ENCODE measurements around the gene DNAJC11.

DNAJC11 gene

DNA sequence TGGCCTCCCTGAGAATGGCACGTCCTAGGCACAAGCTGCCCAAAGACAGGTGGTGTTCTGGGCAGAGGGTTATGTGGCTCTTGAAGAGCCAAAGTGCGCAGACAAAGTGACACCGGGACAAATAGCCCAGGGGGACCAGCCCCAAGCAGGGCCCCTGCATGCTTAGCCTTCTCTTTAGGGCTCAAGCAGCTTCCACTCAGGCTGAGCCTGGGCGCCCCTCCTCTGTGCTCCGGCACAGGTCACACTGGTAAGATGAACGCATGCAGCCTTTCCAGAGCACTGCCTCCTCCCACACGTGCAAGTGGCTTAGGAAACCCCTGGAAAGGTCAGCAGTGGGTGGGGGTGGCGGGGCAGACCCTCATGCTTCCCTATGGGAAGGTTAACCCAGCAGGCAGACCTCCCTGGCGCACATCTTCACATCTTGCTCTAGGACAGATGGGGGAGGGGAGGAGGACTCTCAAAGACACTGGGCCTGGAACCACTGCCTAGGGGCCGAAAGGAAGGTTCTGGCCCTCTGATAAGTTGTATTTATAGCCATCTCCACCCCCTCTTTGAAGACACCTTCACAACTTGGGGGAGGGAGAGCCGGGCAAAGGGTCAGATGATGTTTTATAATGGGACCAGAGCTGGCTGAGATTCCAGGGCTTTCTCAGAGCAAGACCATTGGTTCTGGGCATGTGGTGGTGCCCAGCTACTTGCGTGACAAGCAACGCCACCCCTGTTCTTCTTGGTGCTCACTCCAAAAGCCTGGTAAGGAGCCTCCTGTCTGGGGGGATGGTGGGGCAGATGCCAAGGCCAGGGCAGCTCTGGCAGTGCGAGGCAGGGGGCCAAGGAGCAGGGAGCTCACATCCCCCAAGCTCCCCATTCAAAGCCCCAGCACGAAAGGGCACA, 104.5 kb downstream of the DNAJC11 start:
- DNase-seq, result no peak

DNA sequence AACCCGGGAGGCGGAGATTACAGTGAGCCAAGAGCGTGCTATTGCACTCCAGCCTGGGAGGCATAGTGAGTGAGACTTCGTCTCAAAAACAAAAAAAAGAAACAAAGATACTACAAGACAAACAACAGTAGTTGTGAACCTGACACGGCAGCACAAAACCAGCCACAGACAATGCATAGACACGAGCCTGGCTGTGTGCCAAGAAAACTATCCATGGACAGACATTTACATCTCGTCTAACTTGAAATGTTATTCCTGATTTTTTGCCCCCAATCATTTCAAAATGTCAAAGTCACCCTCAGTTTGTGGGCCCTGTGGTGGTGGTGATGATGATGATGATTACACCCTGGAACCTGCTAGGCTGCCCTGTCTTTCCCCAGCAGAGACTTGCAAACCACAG, 105.3 kb downstream of the DNAJC11 start:
- no peak for DNase-seq

DNA sequence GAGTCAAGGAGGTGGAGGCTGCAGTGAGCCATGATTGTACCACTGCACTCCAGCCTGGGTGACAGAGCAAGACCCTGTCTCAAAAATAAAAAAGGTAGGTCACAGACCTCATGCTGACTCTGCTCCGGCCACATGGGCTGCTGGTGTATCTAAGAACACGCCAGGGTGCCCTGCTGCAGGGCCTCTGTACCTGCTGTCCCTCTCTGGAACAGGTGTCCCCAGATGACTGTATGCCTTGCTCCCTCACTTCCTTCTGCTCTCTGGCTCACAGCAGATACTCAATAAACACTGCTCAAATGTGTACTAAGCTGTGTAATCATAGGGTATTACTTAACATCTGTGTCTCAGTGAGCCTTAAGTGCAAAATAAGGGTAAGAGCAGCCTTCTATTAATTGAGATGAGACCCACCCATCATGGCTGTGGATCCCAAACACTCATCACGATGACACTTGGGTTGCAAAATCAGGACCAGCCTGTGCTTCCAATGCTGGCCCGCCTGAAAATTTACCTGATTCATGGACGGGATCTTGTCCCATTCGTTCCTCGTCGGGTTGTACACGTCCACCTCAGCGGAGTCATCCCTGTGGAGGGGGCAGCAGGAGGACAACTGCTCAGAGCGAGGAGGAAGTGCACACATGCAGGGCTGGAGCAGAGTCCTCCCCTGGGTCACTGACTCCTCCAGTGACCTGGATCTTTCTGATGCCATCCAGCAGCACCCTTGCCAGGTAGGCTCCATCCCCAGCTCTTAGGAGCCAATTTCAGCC, 106.5 kb downstream of the DNAJC11 start:
- no peak for DNase-seq

DNA sequence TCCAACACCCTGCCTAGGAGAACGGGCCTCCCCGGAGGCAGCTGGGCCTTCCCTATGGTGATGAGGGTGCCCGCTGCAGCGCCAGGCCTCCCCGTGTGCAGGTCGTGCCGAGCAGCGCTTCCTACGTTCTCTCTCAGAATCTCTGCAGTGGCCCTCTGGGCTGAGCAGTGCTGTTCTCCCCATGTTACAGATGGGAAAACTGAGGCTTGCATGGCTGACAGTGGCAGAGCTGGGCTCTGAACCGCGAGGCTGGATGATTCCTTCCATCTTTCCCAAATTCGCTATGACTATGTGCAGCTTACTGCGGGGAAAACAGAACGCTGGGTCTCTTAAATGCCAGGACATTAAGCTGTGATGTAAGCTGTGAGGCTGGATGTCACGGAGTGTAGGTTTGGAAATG, 107.8 kb downstream of the DNAJC11 start:
- DNase-seq, result no peak

DNA sequence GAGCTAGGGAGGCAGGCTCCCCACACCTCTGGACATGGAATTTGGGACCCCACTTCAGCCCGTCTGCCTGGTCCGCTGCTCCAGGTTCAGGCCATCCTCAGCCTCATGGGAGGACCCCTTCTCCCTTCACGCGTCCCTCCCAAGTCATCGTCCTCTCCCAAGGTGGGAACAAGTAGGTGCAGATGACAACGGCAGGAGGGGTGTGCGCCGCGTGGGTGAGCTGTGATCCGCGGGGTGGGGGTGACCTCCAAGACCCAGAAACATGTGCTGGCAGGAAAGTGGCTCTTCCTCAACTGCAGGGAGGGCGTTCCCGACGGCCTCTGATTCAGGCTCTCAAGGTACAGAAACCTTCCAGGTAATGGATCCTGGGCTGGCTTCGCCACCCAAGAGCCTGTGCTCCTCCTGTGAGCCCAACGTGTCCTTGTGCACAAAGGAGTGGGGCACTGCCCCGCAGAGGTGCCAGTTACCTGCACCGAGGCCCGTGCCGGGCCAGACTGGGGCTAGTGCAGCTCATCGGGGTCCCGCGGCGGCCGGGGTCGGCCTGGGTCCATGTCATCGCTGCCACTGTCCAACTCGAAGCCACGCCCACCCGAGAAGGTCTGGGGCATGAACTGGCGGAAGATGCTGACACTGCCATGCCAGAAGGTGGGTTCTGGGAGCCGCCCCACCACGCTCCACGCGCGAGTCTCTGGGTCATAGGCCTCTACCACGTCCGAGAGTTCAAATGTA, 108.6 kb downstream of the DNAJC11 start:
- no peak for DNase-seq

DNA sequence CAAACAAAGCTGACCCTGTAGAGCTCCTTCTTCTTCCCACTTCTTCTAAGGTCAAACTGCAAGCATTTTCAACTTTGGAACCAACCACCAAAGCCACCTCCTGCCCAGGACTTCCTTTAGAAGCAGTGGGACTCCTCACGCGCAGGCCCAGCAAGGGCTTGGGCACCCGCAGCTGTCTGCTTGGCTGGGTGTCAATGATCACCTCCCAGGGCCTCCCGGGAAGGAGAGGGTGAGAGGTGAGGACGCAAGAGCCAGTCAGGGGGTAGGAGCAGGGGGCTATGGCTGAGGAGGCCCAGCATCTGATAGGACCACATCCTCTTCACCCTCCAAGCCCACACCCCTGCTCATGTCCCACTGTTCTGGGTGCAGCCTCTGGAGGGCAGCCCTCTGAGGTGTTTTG, 109.2 kb downstream of the DNAJC11 start:
- DNase-seq, result no peak

DNA sequence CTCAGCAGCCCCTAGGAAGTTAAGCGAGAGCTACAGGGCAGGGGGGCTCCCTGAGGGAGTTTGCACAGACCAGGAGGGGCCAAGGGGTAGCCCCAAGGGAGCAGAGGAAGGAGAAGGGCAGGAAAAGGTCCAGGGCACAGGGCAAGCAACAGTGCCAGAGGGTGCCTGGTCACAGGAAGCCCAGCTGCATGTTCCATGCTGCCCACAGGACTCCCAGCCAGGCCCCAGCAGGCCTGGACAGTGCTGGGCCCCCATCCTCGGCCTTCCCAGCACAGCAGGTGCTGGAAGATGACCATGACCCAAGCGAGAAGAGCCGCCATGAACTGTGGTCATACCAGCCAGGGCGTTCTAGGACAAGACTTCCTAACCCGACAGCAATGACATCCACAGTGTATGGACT, 110.0 kb downstream of the DNAJC11 start:
- no peak for DNase-seq

DNA sequence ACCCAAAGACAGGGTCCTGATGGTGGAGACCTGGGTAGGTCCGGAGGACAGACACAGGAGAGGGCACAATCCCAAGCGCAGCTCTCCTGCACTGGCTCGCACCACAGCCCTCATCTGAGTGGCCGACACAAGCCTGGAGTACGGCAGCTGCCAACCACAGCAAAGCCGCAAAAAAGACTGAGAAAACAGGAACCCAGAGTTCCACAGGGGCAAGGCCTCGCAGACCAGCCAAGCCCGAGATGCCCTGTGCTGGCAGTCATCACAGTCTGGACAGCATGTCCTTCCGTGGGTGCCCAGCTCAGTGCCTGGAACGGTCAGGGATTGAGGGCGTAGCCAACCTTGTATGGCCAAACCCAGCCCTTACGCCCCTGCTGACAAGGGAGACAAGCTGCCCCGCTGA, 110.4 kb downstream of the DNAJC11 start:
- DNase-seq, result no peak

DNA sequence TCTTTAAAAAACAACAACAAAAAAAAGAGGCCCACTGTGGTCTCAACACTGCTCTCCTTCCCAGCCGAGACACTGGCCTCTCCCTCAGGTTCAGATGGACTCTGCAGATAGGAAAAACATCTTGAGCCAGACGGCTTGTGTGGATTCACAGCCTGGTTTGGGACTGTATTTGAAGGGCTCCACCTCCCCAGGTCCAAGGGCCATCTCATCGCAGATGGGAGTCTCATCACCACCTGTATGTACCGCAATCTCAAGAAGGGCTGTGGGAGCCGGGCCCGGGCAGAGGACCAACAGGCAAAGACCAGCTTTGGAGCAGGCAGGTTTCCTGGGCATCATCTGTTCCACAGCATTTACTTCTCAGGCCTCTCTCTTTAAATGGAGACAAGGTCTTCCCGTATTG, 111.6 kb downstream of the DNAJC11 start:
- DNase-seq, result no peak

DNA sequence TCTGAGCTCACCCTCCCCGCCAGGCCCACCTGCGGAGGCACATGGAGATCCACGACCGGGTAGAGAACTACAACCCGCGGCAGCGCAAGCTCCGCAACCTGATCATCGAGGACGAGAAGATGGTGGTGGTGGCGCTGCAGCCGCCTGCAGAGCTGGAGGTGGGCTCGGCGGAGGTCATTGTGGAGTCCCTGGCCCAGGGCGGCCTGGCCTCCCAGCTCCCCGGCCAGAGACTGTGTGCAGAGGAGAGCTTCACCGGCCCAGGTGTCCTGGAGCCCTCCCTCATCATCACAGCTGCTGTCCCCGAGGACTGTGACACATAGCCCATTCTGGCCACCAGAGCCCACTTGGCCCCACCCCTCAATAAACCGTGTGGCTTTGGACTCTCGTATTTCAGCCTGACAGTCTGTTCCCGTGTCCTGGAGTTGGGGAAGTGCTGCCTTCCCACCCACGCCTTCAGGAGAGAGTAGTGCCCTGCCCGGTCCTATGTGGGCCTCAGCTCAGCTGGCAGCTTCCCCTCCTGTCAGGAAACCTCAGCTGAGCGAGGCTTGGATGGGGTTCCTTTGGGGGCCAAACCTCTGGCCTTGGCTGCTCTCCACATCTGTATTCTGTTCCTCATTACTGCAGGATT, 112.6 kb downstream of the DNAJC11 start:
- DNase-seq, result no peak

DNA sequence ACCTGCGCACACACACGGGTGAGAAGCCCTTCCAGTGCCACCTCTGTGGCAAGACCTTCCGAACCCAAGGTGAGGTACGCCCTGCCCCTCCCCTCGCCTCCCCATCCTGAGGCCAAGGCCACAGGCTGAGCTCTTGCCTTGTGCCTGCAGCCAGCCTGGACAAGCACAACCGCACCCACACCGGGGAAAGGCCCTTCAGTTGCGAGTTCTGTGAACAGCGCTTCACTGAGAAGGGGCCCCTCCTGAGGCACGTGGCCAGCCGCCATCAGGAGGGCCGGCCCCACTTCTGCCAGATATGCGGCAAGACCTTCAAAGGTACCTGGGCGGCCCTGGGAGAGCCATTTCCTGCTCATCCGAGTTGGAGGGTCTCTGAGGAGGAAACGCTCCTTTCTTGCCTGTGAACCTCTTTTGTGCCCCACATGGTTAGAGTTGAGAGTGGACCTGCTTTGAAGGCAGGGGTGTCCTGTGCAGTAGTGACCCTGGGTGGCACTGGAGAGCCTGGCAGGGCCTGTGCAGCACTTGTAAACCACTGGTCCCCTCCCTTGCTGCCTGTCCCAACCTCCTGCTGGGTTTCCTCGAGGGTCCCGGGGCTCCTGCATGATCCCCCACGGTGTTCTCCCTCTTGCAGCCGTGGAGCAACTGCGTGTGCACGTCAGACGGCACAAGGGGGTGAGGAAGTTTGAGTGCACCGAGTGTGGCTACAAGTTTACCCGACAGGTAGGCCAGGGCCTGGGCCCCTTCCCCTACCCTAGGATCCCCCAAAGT, 113.3 kb downstream of the DNAJC11 start:
- no peak for DNase-seq

DNA sequence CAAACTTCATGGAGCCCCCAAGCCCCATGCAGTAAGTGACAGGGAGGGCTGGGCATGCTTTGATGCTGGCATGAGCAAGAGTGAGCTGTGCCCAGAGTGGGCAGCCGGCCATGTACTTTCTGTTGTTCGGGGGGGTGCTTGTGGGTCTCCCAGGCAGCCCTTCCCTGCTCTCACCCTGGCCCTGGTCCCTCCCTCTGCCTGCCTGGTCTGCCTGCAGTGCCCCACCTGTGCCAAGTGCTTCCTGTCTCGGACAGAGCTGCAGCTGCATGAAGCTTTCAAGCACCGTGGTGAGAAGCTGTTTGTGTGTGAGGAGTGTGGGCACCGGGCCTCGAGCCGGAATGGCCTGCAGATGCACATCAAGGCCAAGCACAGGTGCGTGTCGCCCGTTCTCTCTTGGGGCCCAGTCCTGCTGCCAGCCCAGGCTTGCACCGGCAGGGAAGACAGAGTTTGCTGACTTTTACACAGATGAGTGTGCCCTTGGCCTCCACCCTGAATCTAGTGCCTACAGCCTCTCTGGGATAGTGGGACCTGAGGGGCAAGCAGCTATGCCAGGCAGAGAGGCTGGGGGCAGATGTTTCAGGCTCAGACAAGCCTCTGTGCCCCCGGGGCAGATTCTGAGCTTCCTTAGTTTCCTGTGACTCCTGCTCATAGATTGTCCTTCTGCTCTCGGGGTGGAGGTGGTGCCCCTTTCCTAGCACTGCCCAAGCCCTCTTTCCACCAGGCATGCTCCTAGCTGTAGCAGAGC, 114.2 kb downstream of the DNAJC11 start:
- DNase-seq, result peak; percentile 30

DNA sequence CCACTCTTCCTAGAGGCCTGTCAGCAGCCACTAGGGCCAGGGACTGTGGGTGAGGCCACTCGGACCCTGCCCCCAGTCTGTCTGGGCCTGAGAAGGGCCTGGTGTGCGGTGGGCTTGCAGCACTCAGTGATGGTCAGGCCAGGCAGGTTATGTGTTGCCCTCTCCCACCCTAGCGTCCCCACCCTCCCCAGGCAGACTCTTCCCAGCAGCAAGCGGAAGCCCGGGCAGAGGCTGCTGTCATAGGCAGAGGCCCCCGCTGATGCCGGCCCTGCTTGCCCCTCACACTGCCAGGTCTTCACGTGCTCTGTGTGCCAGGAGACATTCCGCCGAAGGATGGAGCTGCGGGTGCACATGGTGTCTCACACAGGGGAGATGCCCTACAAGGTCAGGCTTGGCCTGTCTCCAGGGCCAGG, 115.2 kb downstream of the DNAJC11 start:
- no peak for DNase-seq

DNA sequence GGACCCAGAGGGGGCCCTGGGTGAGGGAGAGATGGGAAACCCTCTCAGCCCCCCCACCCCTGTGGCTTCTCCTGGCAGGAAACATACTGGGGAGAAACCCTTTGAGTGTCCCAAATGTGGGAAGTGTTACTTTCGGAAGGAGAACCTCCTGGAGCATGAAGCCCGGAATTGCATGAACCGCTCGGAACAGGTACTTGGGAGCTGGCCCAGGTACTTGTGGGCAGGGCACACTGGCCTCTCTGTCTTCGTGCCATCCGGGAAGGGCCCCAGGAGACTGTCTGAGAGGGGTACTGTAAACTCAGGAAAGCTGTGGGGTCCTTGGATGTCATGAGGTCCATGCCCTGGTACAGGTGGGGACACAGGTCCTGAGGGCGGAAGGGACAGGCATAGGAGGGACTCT, 115.8 kb downstream of the DNAJC11 start:
- DNase-seq, result no peak

DNA sequence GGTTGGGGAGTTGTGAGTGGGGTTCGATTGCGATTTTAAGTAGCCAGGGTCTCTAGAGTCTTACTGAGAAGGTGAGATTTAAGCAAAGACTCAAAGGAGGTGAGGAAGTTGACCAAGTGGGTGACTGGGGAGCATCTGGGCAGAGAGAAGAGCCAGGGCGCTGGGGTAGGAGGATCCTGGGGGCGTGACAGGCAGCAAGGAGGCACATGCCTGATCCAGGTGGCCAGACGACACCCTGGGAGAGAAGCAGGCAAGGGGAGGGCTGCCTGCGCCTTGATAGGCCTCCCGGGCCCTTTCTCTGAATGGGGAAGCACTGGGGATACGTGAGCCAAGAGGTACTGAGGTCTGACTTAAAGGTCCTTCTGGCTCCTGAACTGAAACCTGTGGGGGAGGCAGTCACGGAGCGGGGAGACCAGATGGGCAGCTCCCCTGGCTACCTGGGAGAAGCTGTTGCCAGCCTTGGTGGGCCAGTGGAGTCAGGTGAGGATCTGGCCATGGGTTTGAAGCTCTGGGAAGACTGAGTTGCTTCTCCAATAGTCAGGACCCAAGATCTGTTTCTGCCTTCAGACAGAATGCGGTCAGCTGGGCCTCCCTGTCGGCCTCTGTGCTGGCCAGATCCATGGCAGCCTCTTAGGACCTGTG, 116.4 kb downstream of the DNAJC11 start:
- DNase-seq, result no peak

Data from NCI-H446 treated with DMSO at 0.1 percent for 48 hours (cell line).